ENCODE measurements around the gene DGCR6. TPM values are rescaled to one million over a fixed set of nuclear protein-coding genes. Genes with fewer than 3 reads are reported as not detected.

The DGCR6 gene
- total RNA-seq, result 0.88 and 1.1 TPM in 2 replicates

DNA sequence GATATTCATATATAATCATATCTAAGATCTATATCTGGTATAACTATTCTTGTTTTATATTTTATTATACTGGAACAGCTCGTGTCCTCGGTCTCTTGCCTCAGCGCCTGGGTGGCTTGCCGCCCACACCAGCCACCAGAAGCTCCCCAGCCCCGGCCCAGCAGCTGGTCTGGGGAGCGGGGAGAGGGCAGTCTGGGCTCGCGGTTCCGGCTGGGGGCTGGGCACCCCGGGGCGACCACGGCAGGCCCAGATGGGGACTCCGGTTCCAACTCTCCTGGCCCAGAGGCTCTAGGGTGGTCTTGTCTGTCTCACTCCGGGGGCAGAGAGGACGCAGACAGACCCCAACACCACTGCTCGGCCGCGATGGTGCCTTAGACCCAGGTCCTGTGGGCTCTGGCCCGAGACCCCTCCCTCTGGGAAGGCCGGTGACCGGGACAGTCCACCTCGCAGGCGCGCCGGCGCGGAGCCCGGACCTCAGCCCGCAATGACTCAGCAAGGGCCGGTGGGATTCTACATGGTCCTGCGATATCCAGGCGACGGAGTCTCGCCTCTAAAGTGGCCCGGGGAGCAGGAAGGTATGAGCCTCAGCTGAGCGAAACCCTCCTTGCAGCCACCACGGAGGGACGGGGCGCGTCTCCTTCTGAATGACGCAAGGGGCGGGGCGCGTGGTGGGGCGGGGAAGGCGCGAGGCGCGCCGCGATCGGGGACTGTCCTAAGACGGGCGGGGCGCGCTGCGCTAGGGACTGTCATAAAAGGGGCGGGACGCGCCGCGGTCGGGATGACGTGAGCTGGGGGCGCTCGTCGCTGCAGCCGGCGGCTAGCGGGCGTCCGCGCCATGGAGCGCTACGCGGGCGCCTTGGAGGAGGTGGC, at the start of gene DGCR6:
DGCR6 (plus strand) TSS at position 781 of the 870 bp plus-strand sequence; CDS start at position 836, 55 bp downstream.

DNA sequence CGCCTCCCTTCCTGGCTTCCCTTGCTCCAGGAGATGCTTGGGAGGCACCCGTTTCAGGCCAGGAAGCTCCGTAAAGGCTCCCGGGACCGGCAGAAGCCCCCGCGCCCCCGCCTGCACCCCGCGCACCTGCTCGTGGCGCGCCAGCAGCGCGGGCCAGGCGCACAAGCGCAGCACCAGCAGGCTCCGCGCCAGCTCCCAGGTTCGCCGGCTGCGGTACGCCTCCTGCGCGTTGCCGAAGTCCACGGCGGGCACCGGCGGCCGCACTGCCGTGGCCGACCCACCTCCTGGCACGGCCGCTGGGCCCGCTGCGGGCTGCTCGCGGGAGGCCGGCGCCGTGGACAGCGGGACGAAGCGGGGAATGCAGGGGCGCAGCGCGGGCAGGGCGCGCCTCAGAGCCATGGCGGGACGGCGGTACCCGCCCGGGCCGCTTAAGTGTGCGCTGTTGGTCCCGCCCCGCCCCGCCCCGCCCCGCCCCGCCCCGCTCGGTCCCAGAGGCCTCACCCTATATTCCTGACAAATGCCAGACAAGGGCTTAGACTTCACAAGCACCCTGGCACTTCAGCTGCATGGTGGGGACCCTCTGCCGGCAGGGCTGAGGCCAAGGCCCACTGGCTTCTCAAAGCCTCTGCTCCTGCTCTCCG, 29.9 kb downstream of the DGCR6 start, which contains the start of gene PRODH:
PRODH (minus strand) TSS at position 405 of the 641 bp plus-strand sequence; CDS start at position 399, 6 bp downstream.

Other genes with a start within 250 kb of the DGCR6 start
- gene PRODH, start 30.0 kb downstream of the DGCR6 start, total RNA-seq, result 0.44 TPM in 1 of 2 replicates, not detected in the other
- gene DGCR2, start 216.1 kb downstream of the DGCR6 start, total RNA-seq, result 47.1 and 78.5 TPM in 2 replicates
- gene TSSK2, start 225.0 kb downstream of the DGCR6 start, total RNA-seq, result not detected in 2 replicates
- 13.6 and 19.9 TPM in 2 replicates for gene ESS2, start 238.3 kb downstream of the DGCR6 start, total RNA-seq
- gene GSC2, start 244.0 kb downstream of the DGCR6 start, total RNA-seq, result not detected in 2 replicates

Data from placental pericyte (primary cell).